Mesodermal cell (in vitro differentiated cells): Measurements from ENCODE around the gene CCDC43.
"Not testable (repeated sequence)": the region's sequence is repeated elsewhere in the genome, so short reads cannot be mapped to it uniquely, and the experiment has no call there.

Experiments
- H3K27ac ChIP-seq: 2 replicates; pipeline ENCODE4 v1.7.0; 2013; ENCODE audit warnings: mild to moderate bottlenecking, low read depth, low read length, moderate library complexity; ENCODE audit not compliant: severe bottlenecking
- H3K36me3 ChIP-seq: 2 replicates; pipeline ENCODE4 v1.7.1; 2013; ENCODE audit warnings: mild to moderate bottlenecking, low read length, moderate library complexity; ENCODE audit not compliant: control insufficient read depth, insufficient read depth
- H3K4me1 ChIP-seq: one replicate; pipeline ENCODE4 v1.7.1; 2013; ENCODE audit warnings: mild to moderate bottlenecking, low read length; ENCODE audit not compliant: insufficient read depth, control insufficient read depth, poor library complexity, severe bottlenecking
- H3K4me3 ChIP-seq: 2 replicates; pipeline ENCODE4 v1.7.0; 2013; ENCODE audit warnings: low read length, control low read depth, mild to moderate bottlenecking; ENCODE audit not compliant: insufficient read depth, poor library complexity, severe bottlenecking; ENCODE audit errors: extremely low read depth
- H3K9me3 ChIP-seq: 2 replicates; pipeline ENCODE4 v1.7.1; 2013; ENCODE audit warnings: mild to moderate bottlenecking, low read length, moderate library complexity; ENCODE audit not compliant: control insufficient read depth
- WGBS, 2 experiments: methylation state at CpG; one replicate each; pipeline ENCODE4 v1.1.5; 2013; ENCODE audit warnings: missing lambda C conversion rate in 2 of 2; ENCODE audit not compliant: insufficient coverage in 2 of 2; 5-methylcytosine and 5-hydroxymethylcytosine counted together

The CCDC43 gene

DNA sequence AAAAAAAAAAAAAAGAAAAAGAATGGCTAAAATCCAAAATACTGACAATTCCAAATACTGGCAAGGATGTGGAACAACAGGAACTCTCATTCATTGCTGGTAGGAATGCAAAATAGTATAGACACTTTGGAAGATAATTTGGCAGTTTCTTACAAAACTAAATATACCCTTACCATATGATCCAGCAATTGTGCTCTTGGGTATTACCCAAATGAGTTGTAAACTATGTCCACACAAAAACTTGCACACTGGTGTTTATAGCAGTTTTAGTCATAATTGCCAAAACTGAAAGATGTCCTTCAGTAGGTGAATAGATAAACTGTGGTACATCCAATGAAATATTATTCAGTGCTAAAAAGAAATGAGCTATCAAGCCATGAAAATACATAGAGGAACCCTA lies 41.8 kb downstream of the CCDC43 start:
- no peaks in the 10 kb centered on the region for H3K4me1 ChIP-seq
- no peak overlapping the region for H3K27ac ChIP-seq
- no peaks in the 10 kb centered on the region for H3K9me3 ChIP-seq

DNA sequence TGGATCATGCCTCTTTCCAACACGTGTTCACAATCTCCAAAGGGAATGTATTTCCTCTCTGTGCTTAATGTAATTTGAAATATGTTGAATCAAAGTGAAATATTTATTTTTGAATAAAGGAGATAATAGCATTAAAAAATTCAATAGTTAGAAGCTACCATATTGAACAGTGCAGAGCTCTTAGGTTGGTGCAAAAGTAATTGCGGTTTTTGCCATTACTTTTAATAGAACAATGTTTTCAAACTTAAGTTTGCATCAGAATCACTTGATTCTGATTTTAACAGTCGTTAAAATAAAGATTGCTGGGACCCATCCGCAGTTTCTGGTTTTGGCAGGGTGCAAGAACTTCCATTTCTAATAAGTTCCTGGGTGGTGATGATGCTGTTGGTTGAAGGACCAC lies 43.3 kb downstream of the CCDC43 start:
- Histone ChIP-seq H3K4me1 (no peaks in the 10 kb centered on the region), H3K36me3 (no peaks in the 10 kb centered on the region), H3K27ac (no peak overlapping the region), H3K4me3 (no peak overlapping the region), H3K9me3 (no peaks in the 10 kb centered on the region)
- 93% methylated on average over 3 of the region's 4 CpGs; no CpG with 5 or more reads in 1 of the 2 experiments for WGBS, 2 experiments

More for the DNA sequence above, 41.8 kb downstream of the CCDC43 start:
- H3K36me3 ChIP-seq, result no peaks in the 10 kb centered on the region
- no peak overlapping the region for H3K4me3 ChIP-seq

DNA sequence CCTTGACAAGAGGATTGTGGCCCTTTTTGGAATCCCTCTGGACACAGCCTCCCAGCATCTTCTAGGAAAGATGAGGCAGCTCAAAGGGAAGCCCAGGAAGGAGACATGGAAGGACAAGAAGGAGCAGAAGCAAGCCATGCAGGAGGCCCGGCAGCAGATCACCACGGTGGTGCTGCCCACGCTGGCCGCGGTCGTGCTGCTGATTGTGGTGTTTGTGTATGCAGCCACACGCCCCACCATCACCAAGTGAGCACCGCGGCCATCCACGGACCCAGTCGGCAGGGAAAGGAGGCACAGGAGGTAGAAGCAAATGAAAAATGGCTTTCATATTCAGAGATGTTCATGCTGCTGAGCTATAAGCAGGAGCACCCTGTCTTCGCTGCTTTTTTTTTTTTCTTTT lies 44.2 kb downstream of the CCDC43 start:
- Histone ChIP-seq H3K27ac (no peak overlapping the region), H3K4me3 (no peak overlapping the region), H3K36me3 (no peaks in the 10 kb centered on the region), H3K9me3 (no peaks in the 10 kb centered on the region), H3K4me1 (no peaks in the 10 kb centered on the region)
- 91 to 94% methylated on average over 8 to 12 of the region's 12 CpGs for WGBS, 2 experiments

DNA sequence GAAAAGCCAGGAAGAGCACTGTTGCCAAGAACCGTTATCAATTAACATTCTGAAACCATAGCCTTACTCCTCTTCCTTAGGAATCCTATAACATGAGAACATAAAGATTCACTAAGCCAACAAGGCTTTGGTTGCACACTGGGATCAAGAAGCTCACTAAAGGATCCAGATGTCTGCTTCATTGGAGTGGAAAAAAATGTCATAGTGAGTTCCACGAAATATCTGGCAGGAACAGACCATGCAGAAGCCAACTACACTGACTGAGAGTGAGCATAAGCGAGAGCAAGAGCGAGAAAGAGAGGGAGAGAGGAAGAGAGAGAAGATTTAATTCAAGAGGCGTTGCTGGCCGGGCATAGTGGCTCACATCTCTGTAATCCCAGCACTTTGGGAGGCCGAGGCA lies 46.7 kb downstream of the CCDC43 start:
- Histone ChIP-seq H3K36me3 (no peaks in the 10 kb centered on the region), H3K4me1 (no peaks in the 10 kb centered on the region), H3K27ac (no peak overlapping the region), H3K9me3 (no peaks in the 10 kb centered on the region), H3K4me3 (no peak overlapping the region)
- WGBS, 2 experiments, result 91 to 97% methylated on average over 3 to 5 of the region's 7 CpGs

DNA sequence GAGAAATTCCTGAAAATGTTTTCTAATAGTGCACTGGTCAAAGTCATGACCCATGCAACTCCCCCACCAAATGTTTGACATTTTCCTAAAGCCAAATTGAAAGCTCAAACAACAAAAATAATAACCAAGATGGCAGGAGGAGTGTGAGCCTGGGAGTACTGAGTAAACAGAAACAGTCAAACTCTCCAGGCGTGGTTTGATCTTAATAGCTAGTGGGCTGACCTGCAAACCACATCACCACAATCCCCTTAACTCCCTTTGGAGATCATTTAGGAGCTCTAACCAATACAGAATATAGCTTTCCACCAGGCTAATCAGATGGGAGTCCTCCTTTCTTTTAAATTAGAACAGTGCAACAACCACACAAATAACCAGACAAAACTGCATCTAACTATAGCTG lies 52.5 kb downstream of the CCDC43 start:
- no peak overlapping the region for H3K27ac ChIP-seq
- no peak overlapping the region for H3K4me3 ChIP-seq
- no peaks in the 10 kb centered on the region for H3K9me3 ChIP-seq
- H3K4me1 ChIP-seq, result no peaks in the 10 kb centered on the region
- WGBS, 2 experiments, result 100% methylated on average over 1 of the region's 1 CpG; no CpG with 5 or more reads in 1 of the 2 experiments
- H3K36me3 ChIP-seq, result no peaks in the 10 kb centered on the region

DNA sequence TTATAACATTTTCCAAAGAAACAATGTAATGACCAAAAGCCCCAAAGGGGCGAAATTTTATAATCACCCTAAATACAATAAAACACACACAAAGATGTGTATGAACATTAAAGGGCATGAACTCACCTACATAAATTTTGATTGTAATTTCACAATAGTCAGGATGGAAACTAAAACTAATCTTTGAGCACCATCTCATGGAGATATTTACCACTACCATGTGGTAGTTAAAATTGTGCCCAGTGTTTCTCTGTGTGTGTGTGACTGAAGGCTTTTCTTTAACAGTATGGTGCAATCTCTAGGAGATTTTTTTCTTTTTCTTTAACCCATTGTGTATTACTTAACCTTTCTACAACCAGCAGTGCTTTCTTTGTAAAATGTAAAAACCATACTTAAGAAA lies 53.0 kb downstream of the CCDC43 start:
- no peaks in the 10 kb centered on the region for H3K4me1 ChIP-seq
- no peaks in the 10 kb centered on the region for H3K9me3 ChIP-seq
- H3K36me3 ChIP-seq, result no peaks in the 10 kb centered on the region
- H3K4me3 ChIP-seq, result no peak overlapping the region
- no peak overlapping the region for H3K27ac ChIP-seq
- WGBS, 2 experiments, result no CpG with 5 or more reads among the region's 1 CpG

DNA sequence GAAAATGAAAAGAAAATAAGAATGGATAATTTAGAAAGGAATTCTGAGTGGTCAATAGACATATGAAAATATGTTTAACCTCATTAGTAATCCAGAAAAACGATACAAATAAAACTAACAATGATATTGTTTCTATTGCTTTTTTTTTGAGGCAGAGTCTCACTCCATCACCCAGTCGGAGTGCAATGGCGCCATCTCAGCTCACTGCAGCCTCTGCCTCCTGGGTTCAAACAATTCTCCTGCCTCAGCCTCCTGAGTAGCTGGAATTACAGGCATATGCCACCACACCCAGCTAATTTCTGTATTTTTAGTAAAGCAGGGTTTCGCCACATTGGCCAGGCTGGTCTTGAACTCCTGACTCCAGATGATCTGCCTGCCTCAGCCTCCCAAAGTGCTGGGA lies 55.2 kb downstream of the CCDC43 start:
- not testable (repeated sequence) for H3K4me1 ChIP-seq, H3K9me3 ChIP-seq, H3K4me3 ChIP-seq, H3K27ac ChIP-seq, H3K36me3 ChIP-seq
- WGBS, 2 experiments, result 62 to 100% methylated on average over 1 to 3 of the region's 4 CpGs

DNA sequence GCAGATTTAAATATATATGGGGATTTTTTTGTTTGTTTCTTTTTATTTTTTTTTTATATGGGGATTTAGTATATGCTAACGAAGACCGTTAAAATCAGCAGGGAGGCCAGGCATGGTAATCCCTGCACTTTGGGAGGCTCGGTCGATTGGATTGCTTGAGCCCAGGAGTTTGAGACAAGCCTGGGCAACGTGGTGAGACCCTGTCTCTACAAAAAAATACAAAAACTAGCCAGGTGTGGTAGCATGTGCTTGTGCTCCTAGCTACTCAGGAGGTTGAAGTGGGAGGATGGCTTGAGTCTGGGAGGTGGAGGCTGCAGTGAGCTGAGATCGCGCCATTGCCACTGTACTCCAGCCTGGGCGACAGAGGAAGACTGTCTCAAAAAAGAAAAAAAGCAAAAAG lies 55.6 kb downstream of the CCDC43 start:
- no peaks in the 10 kb centered on the region for H3K9me3 ChIP-seq
- no peaks in the 10 kb centered on the region for H3K36me3 ChIP-seq
- no peaks in the 10 kb centered on the region for H3K4me1 ChIP-seq
- WGBS, 2 experiments, result 65 to 75% methylated on average over 7 to 8 of the region's 8 CpGs
- no peak overlapping the region for H3K27ac ChIP-seq
- H3K4me3 ChIP-seq, result no peak overlapping the region

DNA sequence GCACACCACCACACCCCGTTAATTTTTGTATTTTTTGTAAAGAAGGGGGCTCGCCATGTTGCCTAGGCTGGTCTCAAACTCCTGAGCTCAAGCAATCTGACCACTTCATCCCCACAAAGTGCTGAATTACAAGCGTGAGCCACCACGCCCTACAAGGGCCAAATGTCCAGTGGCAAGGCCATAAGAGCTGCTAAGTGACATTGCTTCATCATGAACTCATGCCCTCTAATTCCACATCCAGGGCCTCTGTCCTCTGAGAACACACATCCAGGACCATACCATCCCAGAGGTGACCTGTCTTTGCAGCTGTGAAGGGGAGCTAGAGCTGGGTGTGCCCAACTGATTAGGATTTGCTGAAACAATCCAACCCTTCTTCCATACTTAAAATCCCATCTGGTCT lies 58.9 kb downstream of the CCDC43 start:
- H3K27ac ChIP-seq, result no peak overlapping the region
- no peaks in the 10 kb centered on the region for H3K9me3 ChIP-seq
- no peak overlapping the region for H3K4me3 ChIP-seq
- WGBS, 2 experiments, result 96 to 97% methylated on average over 3 of the region's 4 CpGs
- peaks cover 13% of the 10 kb centered on the region for H3K4me1 ChIP-seq
- H3K36me3 ChIP-seq, result no peaks in the 10 kb centered on the region

DNA sequence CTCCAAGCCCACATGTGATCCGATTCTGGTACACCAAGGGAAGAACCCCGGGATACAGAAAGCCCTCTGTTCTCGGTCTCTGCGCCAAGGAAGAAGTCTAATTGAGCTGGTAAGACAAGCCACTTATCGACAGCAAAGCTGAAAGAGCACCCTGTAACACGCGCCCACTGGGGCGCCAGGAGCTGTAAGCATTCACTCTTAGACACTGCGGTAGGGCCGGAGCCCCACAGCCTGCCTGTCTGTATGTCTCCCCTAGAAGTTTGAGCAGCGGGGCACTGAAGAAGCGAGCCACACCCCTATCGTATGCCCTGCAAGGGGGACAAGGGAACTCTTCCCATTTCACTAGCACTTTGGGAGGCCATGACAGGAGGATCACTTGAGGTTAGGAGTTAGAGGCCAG lies 60.3 kb downstream of the CCDC43 start:
- Histone ChIP-seq H3K4me1 (peaks cover 13% of the 10 kb centered on the region), H3K9me3 (no peaks in the 10 kb centered on the region), H3K4me3 (no peak overlapping the region), H3K27ac (peak overlapping the region; percentile 41), H3K36me3 (no peaks in the 10 kb centered on the region)
- 98% methylated on average over 10 to 13 of the region's 13 CpGs for WGBS, 2 experiments

DNA sequence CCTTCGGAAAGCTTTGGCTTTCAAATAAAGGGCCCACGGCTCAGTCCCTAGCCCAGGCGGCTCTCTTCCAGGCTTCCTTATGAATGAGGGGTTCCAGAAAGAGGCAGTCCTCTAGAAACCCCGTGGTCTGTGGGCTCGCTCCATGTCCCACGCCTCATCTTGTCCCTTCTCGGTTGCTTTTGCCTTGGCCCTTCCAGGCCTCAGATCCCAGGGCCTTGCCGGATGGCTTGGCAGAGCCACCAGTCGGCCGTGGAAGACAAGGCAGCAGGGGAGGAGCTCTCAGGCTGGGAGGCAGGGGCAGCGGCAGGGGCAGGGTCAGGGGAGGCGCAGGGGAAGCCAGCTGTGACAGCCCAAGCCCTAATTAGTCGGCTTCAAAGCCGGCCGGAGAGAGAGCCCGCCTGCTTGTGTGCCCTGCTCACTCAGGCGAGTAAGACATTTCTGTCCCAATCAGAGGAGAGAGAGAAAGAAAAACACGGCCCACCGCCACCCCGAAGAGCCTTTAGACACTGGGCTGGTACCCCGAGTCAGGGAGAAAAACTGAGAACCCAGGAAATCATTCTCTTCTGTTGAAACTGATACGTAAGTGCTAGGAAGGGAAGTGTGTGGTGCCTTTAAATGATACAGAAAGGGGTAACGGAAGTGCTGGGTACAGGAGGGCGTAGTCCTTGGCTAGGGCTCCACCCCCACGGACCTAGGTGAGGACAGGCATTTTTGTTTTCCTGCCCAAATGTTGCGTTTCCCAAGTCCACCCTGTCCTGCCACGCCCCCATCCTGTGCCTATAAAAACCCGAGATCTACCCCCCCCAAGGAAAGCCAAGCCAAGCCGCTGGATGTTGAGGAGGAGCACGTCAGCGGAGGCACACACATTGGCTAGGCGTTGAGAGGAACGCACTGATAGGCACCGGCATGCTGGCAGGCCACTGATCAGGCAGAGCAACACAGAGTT lies 61.1 kb downstream of the CCDC43 start:
- no peaks in the 10 kb centered on the region for H3K9me3 ChIP-seq
- no peak overlapping the region for H3K4me3 ChIP-seq
- peak overlapping the region; percentile 80 for H3K27ac ChIP-seq
- WGBS, 2 experiments, result 32 to 43% methylated on average over 26 to 34 of the region's 34 CpGs
- H3K36me3 ChIP-seq, result no peaks in the 10 kb centered on the region
- peaks cover 13% of the 10 kb centered on the region for H3K4me1 ChIP-seq
